ENCODE measurements around the gene KDM1B.
A peak's percentile ranks its signal among the peaks of the same experiment; 100 is the strongest.
"Not testable (repeated sequence)": the region's sequence is repeated elsewhere in the genome, so short reads cannot be mapped to it uniquely, and the experiment has no call there.

The KDM1B gene

GRCh38 chr6:18151391-18151790, 3.8 kb upstream of the KDM1B start:
- not testable (repeated sequence) for DNase-seq

DNA sequence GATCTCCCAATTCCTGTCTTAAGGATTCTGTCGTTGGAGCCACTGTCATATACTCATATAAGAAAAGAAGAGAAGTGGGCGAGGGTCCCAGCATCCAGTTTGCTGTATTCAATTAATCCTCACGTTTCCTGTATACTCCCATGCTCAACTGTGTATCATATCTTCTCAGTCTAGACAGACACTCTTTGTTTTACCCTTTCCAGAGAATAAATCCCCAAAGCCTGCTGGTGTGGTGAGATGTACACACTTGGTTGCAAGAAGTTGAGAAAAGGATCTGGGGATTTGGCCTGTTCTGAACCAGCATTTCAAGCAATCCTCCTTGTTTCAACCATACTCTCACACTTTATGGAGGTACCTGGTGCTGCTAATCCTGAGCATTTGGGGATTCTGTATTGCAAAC, 3.4 kb upstream of the KDM1B start:
- no peak for DNase-seq

GRCh38 chr6:18153311-18153703, 1.9 kb upstream of the KDM1B start:
- no peak for DNase-seq

- DNase-seq, result no peak
These were observed 594 bp upstream of the KDM1B start, which contains the start of gene TPMT for GRCh38 chr6:18154507-18155149. TSS of gene TPMT (minus strand) at chr6:18155077. CDS start at chr6:18149127, 5,950 bp downstream.

DNA sequence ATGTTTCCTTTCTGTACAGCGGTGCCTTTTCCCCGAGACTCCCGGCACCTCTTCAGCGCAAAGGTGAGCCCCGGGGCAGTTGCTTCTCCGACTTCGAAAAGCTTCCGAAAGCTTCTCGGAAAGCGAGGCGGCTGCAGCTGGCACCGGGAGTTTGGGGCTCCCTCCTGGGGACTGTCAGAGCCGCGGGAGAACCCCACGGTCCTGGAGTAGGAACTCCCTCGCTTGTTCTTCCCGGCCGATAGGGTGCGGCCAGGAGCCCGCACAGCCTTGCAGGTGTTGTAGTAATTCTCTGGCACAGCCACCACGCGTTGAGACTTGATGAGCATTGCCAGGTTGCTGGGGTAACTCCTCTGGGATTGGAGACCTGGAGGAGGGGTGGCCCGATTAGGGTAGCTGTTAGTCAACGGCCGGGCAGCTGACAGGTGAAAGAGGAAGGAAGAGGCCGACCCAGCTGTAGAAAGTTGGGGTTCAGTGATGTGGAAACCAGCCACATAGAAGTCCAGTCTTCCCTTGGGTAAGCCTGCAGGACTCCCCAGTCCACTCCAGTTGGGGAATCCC, 721 bp downstream of the KDM1B start:
- peak; percentile 58 to 61 for DNase-seq

- no peak for DNase-seq
These were observed 5.7 kb downstream of the KDM1B start for GRCh38 chr6:18160911-18161310.

- no peak for DNase-seq
These were observed 6.2 kb downstream of the KDM1B start for GRCh38 chr6:18161431-18161830.

GRCh38 chr6:18162401-18162800, 7.2 kb downstream of the KDM1B start:
- DNase-seq, result no peak

- no peak for DNase-seq
These were observed 10.5 kb downstream of the KDM1B start for GRCh38 chr6:18165751-18166150.

GRCh38 chr6:18166312-18167036, 11.3 kb downstream of the KDM1B start:
- no peak for DNase-seq

DNA sequence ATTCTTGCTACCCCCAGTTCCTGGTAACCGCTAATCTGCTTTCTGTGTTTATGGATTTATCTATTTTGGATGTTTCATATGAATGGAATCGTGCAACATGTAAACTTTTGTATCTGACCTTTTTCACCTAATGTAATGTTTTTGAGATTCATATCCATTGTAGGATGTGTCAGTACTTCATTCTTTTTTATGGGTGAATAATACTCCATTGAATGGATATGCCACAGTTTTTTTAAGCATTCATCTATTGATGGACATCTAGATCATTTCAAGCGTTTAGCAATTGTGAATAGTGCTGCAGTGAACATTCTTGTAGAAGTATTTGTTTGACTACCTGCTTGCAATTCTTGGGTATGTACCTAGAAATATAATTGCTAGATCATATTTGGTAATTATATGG, 13.0 kb downstream of the KDM1B start:
- DNase-seq, result no peak

DNA sequence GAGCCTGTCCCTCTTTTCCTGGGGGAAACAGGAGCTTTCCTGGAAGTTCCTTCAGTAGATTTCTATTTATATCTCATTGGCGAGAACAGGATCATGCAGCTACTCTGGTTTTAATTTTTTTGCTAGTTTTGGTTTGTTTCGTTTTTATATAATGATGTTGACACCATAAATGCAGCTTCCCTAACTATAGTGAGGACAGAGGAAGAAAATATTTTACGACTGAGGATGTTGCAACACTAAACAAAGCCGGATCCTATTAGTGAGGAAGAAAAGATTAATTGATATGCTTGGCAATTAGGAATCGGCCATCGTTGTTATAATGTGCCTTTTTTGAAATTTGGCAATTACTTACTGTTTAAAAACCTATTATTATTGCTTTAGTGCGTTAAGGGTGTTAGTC, 16.6 kb downstream of the KDM1B start:
- no peak for DNase-seq

DNA sequence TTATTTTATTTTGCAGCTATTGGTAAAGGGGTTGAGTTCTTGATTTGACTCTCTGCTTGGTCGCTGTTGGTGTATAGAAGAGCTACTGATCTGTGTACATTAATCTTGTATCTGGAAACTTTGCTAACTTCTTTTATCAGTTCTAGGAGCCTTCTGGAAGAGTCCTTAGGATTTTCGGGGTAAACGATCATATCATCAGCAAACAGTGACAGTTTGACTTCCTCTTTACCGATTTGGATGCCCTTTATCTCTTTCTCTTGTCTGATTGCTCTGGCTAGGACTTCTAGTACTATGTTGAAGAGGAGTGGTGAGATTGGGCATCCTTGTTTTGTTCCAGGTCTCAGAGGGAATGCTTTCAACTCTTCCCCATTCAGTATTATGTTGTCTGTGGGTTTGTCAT, 21.0 kb downstream of the KDM1B start:
- not testable (repeated sequence) for DNase-seq

- DNase-seq, result no peak
These were observed 22.2 kb downstream of the KDM1B start for GRCh38 chr6:18177286-18177965.

DNA sequence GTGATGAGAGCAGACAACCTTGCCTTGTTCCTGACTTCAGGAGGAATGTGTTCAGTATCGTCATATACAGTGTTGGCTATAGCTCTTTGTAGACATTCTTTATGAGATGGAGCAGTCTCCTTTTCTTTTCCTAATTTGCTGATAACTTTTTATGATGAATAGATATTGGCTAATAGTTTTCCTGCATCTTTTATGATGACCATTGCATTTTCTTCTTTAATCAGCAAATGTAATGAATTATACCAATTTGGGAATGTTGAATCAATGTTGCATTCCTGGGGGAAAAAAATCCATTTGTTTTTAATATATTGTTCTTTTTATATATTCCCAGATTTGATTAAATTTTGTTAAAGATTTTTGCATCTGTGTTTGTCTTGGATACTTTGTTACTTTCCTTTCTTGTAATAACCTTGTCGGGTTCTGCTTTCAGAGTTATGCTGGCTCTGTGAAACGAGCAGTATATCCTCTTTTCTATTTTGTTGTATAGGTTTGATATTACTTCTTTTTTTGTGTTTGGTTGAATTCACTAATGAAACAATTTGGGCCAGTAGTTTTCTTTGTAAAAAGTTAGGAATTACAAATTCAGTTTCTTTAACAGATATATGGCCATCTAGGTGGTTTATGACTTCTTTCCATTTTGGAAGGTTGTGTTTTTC, 23.9 kb downstream of the KDM1B start:
- DNase-seq, result no peak

- peak; percentile 3 to 15 for DNase-seq
These were observed 24.6 kb downstream of the KDM1B start for GRCh38 chr6:18179770-18180356.

DNA sequence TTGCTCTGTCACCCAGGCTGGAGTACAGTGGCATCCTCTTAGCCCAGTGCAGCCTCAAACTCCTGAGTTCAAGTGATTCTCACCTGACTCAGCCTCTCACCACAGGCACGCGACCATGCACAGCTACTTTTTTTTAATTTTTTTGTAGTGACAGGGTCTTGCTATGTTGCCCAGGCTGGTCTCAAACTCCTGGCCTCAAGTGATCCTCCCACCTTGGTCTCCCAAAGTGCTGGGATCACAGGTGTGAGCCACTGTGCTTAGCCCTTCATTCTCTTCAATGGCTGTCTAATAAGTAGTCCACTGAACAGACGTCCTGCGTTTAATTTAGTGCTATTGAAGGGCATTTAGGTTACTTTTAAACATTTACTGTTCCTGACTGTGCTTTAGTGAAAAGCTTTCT, 27.3 kb downstream of the KDM1B start:
- DNase-seq, result no peak

- no peak for DNase-seq
These were observed 28.5 kb downstream of the KDM1B start for GRCh38 chr6:18183766-18184165.

DNA sequence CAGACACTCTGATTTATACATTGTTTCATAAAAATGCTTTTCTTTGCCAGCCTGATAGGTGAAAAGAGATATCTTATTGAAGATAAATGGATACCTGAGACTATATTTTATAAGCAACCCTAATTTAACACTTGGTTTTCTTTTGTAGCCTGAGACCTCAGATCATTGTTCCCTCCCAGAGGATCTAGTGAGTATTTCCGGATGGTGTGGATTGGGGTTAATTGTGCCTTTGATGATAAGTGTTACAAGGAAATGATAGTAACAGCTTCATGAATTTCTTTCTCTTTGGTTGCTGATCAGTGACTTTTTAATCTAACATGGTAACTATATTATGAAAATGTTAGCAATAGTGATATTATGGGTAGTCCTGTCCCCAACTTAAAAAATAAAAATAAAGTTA, 30.4 kb downstream of the KDM1B start:
- no peak for DNase-seq

DNA sequence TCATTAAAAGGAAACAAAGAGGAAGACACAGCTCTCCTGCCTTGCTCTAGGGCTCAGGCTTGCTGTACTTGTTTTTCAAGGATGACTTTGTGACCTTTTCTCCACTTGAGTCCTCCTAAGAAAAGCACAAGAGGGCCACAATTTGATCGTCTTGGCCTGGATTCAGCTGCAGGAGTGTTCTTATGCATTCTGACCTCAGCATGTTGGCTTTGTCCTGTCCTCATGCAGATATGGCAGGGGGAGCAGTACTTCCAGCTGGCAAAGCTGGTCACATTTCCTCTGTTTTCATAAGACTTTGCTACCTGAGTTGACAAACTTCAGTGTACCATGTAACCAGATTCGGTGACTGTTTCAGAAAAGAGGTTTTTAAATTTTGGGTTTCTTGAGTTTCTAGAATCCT, 30.8 kb downstream of the KDM1B start:
- DNase-seq, result no peak

DNA sequence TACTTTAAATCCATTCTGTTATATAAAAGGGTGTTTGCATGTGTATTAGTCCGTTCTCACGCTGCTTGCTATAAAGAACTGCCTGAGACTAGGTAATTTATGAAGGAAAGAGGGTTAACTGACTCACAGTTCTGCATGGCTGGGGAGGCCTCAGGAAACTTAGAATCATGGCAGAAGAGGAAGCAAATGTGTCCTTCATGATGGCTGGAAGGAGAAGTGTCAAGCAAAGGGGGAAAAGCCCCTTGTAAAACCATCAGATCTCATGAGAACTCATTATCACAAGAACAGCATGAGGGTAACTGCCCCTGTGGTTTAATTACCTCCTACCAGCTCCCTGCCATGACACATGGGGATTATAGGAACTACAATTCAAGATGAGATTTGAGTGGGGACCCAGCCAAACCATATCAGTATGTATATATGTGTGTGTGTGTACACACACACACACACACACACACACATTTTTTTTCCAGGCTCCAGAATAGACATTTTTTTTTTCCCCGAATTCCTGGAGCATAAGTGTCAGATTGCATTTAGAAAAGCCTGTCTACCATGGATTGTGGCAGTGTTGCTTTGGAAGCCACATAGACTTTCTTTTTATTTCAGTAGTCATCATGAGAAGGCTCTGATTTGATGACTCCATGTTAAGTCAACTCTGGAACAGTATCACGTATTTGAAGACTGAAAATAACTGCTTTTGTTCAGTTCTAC, 31.5 kb downstream of the KDM1B start:
- DNase-seq, result peak in 1 of 2 donors; percentile 10

- no peak for DNase-seq
These were observed 32.5 kb downstream of the KDM1B start for GRCh38 chr6:18187701-18188100.
